ENCODE results near the gene BRD3OS.
A peak's percentile ranks its signal among the peaks of the same experiment; 100 is the strongest.
"Not testable (repeated sequence)": the region's sequence is repeated elsewhere in the genome, so short reads cannot be mapped to it uniquely, and the experiment has no call there.

Gene BRD3OS

DNA sequence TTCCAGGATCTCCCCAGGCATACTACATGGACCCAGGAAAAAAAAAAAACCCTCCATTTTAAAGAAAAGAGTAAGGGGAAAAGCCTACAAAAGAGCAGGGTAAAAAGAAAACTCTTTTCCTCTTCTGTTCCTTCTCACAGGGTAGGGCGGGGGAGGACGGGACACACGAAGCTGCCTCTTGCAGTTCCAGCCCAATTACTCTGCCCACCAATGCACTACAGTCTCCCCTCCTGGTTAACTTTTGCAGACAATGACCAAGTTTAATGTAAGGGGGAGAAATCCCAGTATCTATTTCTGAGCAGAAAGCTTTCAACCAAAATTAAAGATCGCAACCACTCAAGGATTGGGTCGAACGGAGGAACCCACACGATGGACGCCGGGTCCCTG lies 41.2 kb downstream of the BRD3OS start:
- DNase-seq, result no peak

DNA sequence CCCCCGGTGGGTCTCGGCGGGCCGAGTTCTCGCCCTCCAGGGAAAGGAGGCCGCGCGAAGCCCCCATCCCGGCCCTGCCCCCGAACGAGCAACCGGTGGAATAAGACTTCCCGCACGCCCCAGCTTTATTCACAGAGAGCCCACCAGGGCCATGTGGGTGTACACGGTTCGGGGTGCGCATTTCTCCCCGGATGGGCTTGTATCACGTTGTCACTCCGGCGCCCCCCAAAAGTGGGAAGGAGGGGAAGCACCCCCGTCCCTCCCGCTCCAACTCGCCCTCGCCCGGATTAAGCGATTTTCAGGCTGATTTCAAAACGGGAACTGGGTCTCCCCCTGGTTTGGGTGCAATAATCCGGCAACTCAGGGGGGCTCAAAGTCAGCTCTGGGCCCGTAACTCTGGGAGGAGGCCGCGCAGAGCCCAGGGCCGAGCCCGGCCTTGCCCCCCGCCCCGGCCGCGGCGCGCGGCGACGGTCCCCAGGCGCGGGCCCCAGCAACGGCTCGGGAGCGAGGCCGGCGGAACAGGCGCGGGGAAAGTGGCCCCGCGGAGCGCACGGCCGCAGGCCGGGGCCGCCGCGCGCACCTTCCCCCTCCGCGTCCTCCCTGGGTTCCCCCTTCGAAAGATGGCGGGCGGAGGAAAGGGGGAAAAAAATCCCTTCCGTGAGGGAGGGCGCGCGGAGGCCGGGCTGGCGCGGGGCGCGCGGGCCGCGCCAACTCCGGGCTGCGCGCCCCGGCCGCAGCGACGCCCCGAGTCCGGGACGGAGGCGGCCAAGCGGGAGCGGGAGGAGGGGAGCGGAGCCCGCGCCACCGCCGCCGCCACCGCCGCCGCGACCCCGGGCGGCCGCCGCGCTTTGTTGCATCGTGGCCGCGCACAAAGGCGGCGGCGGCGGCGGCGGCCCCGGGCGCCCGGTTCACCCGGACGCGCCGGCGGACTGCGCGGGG lies 41.9 kb downstream of the BRD3OS start:
- DNase-seq, result peak; percentile 32

DNA sequence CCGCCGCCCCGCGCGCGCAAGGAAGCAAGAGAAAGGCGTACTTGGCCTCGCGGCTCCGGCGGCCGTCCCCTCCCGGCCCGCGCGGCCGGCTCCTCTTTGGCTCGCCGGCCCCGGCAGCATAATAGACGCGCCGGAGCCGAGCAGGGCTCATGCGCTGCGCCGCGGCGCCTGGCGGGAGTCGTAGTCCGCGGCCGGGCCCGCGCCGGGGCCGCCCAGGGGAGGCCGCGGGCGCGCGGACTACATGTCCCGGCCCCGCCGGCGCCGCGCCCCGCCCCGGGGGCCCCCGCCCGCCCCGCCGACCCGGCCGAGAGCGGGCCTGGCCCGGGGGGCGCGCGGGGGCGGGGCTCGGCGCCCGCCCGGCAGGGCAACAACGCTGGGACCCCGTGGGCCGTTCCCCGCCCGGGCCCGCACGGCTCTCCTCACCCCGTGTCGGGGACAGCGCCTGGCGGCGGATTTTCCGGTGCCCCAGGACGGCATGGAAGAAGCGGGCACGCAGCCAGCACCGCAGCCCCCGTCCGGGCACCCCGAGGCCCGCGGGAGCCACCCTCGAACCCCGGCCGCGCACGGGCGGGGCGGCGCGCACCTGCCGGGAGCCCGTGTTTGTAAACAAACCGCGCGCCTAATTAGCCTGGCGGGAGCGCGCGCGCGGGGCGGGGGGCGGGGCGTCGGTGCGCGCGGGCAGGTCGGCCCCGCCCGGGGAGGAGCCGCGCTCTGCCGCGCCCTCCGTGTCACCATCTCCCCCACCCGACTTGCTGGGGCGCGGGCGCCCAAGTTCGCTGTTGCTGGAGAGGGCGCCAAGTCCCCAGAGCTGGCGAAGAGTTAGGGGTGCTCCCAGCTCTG lies 42.8 kb downstream of the BRD3OS start, which contains the start of gene BRD3:
TSS of gene BRD3 (minus strand) at position 123 of the 840 bp plus-strand sequence. CDS start 14,549 bp downstream, outside the sequence.
- peak; percentile 90 for DNase-seq

DNA sequence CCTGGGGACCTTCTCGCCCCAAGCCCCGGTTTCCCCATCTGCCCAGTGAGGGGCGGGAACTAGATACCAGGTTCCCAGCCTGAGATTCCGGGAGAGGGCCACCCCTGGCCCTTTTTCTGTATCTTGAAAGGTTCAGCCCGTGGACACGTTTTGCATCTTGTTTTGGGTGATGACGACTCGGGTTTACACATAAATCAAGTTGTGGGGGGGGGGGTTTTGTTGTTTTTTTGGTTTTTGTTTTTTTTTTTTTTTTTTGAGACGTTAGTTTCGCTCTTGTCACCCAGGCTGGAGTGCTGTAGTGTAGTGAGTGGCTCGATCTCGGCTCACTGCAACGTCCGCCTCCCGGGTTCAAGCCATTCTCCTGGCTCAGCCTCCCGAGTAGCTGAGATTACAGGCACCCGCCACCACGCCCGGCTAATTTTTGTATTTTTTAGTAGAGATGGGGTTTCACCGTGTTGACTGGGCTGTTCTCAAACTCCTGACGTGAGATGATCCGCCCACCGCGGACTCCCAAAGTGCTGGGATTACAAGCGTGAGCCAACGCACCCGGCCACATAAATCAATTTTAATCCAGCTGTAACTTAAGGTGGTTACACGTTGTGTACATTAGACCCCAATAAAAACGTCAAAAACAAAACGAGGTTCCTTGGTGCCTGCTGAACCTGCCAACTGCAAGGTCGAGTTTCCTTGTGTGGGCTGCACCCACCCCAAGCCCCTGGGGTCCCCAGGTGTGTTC lies 43.6 kb downstream of the BRD3OS start:
- DNase-seq, result no peak

DNA sequence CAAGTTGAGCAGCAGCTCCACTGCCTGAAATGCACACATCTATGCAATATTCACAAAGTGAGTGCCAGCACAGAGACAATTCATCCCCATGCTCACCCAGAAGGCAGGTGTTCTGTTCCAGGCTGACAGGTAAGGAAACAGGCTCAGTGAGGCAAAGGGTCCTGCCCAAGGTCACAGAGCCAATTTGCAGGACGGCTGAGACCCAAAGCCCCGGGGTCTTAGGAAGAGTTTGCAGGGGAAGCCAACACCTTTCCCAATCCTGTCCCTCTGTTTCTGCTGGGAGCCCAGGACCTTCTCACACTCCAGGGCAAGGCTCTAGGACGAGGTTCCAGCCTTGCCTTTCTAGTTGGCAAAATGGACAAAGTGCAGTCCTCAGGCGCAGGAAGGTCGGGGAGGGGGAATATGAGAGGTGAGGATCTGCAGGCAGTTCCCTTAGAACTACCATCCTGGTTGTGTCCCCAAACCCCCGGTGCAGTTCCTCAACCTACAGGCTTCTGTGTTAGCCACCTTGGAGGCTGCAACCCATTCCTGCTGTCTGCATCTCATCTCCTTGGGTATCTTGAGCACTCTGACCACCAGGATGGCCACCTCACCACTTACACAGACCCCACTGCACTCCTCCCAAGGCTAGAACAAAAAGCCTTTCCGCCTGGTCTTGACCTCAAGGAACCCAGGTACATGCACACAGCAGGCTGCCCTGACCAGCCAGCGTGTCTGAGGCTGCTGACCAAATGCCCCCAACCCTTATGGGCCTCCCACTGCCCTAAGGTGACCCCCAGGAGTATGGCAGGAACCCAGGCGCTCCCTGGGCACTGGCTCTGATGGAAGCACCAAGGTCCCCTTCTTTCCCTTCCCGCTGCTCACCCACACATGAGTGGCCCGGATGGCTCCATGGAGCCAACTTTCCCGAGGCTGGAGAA lies 44.5 kb downstream of the BRD3OS start:
- DNase-seq, result no peak

DNA sequence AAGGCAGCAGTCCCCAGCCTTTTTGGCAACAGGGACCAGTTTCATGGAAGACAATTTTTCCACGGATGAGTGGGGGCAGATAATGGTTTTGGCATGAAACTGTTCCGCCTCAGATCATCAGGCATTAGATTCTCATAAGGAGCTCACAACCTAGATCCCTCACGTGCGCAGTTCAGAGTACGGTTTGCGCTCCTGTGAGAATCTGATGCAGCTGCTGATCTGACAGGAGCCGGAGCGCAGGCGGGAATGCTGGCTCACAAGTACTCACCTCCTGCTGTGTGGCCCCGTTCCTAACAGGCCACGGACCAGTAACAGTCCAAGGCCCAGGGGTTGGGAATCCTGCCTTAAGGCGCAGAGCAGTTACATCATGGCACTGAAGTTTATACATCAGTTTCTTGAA lies 45.9 kb downstream of the BRD3OS start:
- no peak for DNase-seq

DNA sequence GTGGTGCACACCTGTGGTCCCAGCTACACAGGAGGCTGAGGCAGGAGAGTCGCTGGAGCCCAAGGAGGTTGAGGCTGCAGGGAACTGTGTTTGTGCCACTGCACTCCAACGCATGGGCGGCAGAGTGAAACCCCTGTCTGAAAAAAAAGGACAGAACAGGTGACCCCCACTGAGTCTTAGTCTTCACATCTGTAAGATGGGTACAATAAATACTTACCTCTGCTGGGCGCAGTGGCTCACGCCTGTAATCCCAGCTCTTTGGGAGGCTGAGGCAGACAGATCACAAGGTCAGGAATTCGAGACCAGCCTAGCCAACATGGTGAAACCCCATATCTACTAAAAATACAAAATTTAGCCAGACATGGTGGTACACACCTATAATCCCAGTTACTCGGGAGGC lies 47.4 kb downstream of the BRD3OS start:
- not testable (repeated sequence) for DNase-seq

DNA sequence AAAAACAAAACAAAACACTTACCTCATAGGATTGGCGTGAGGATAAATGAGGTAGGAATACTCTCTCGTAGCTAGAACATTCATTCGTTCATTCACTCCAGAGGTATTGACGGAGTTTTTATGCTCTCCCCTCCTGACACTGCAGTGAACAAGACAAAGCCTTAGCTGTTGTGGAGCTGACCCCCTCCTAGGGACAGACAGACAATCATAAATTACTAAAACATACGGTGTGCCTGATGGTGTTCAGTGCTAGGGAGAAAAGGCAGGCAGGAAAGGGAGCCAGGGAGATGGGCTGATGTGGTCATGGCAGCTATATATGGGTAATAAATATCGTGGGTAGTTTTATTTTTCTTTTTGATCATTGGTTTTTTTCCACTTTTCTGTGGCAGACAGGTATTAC lies 48.2 kb downstream of the BRD3OS start:
- no peak for DNase-seq

DNA sequence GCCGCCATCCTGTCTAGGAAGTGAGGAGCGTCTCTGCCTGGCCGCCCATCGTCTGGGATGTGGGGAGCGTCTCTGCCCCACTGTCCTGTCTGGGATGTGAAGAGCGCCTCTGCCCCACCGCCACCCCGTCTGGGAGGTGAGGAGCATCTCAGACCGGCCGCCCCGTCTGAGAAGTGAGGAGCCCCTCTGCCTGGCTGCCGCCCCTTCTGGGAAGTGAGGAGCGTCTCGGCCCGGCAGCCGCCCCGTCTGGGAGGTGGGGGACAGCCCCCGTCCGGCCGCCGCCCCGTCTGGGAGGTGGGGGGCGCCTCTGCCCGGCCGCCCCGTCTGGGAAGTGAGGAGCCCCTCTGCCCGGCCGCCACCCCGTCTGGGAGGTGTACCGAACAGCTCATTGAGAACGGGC lies 50.4 kb downstream of the BRD3OS start:
- DNase-seq, result not testable (repeated sequence)

DNA sequence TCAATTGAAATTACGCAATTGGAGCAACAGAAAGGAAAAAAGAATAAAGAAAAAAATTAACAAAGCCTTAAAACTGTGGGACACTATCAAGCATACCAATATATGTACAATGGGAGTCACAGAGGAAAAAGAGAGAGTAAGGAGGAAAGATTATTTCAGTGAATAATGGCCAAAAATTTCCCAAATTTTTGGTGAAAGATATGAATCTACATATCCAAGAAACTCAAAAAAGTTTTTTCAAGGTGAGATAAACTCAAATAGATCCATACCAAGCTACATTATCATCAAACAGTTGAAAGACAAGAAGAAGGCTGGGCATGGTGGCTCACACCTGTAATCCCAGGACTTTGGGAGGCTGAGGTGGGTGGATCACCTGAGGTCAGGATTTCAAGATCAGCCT lies 51.4 kb downstream of the BRD3OS start:
- DNase-seq, result no peak
